Gastroesophageal sphincter (tissue), 4 donors: Measurements from ENCODE around the gene PSAPL1. TPM values are rescaled to one million over a fixed set of nuclear protein-coding genes. Genes with fewer than 3 reads are reported as not detected.

Source experiments
- ATAC-seq: fragments of 150-250 bp; one replicate; pipeline ENCODE4 v1.9.1; 2016; ENCODE audit warnings: mild to moderate bottlenecking, moderate library complexity
- H3K27ac ChIP-seq, 4 donors: fragments of 200-600 bp; sonication (generic) in 3 of 4; 1 replicate in 3 of 4; 2 replicates in 1 of 4; pipeline ENCODE4 v1.5.1; 2016 to 2019
- H3K27me3 ChIP-seq: fragments of 200-600 bp; sonication (generic); one replicate; pipeline ENCODE4 v1.5.1; 2019
- H3K36me3 ChIP-seq, 2 donors: fragments of 200-600 bp; sonication (generic); one replicate each; pipeline ENCODE4 v1.5.1; 2019; ENCODE audit warnings: control low read depth in 1 of 2
- H3K4me1 ChIP-seq, 3 donors: fragments of 200-600 bp; sonication (generic); 1 replicate in 2 of 3; 2 replicates in 1 of 3; pipeline ENCODE4 v1.5.1; 2016 to 2019; ENCODE audit warnings: control low read depth in 2 of 3
- H3K4me3 ChIP-seq, 2 donors: fragments of 200-600 bp; sonication (generic); one replicate each; pipeline ENCODE4 v1.5.1; 2019; ENCODE audit warnings: mild to moderate bottlenecking in 1 of 2, moderate library complexity in 1 of 2
- H3K9me3 ChIP-seq, 3 donors: fragments of 200-600 bp; sonication (generic); one replicate each; pipeline ENCODE4 v1.5.1; 2017 to 2019; ENCODE audit warnings: control low read depth in 2 of 3
- CTCF ChIP-seq, 4 experiments: fragments of 200-600 bp in 2 of 4; fragments of 450-650 bp in 2 of 4; sonication (generic) in 1 of 4; IDR thresholded peaks; one replicate each; pipeline ENCODE4 v1.5.1; 2017 to 2019; ENCODE audit warnings: antibody characterized with exemption in 4 of 4, mild to moderate bottlenecking in 2 of 4, moderate library complexity in 2 of 4
- EP300 ChIP-seq: sonication (generic); formaldehyde crosslinking; IDR thresholded peaks from one replicate; pipeline ENCODE4 v1.6.1; 2017; ENCODE audit warnings: antibody characterized with exemption, mild to moderate bottlenecking
- POLR2A ChIP-seq, 2 donors: fragments of 450-650 bp; IDR thresholded peaks; one replicate each; pipeline ENCODE4 v1.6.1; 2017; ENCODE audit warnings: antibody characterized with exemption in 2 of 2, mild to moderate bottlenecking in 2 of 2, moderate library complexity in 1 of 2
- POLR2AphosphoS5 ChIP-seq: sonication (generic); formaldehyde crosslinking; IDR thresholded peaks from one replicate; pipeline ENCODE4 v1.6.1; 2017; ENCODE audit warnings: antibody characterized with exemption
- WGBS, 2 donors: methylation state at CpG; one replicate each; pipeline ENCODE4 v1.1.5; 2018; ENCODE audit warnings: low coverage in 1 of 2; 5-methylcytosine and 5-hydroxymethylcytosine counted together
- total RNA-seq, 4 donors: library from RNA; depleted of rRNA; stranded (reverse); fragments of >200 nt; gene quantifications; one replicate each; pipeline ENCODE4 v1.1.0, GENCODE V29; 2016

Gene PSAPL1
- total RNA-seq, 4 donors from 2014 or later: 0.15 TPM; not detected in 3

- ATAC-seq: no peak
- Histone ChIP-seq H3K4me1 (peaks cover 0 to 5% (median 0%) of the 10 kb centered on the region in 3 donors), H3K4me3 (no peak overlapping the region), H3K27ac (no peak overlapping the region), H3K9me3 (no peaks in the 10 kb centered on the region), H3K27me3 (no peaks in the 10 kb centered on the region), H3K36me3 (no peaks in the 10 kb centered on the region)
- no peak for TF ChIP-seq CTCF (IDR thresholded peaks at IDR 0.05)
- no peak for TF ChIP-seq POLR2A (IDR thresholded peaks at IDR 0.05)
- TF ChIP-seq POLR2AphosphoS5: no peak
- no peak for TF ChIP-seq EP300
- 78% methylated on average over 6 of the region's 6 CpGs; no CpG with 5 or more reads in 1 of the 2 donors for WGBS, 2 donors
Measured at GRCh38 chr4:7387925-7388324, 46.8 kb downstream of the PSAPL1 start.

GRCh38 chr4:7384929-7385890 is 49.5 kb downstream of the PSAPL1 start:
- no peak overlapping the region for H3K27ac ChIP-seq
- no peaks in the 10 kb centered on the region for H3K27me3 ChIP-seq
- no peak for ATAC-seq
- H3K4me3 ChIP-seq: no peak overlapping the region
- no CpG with 5 or more reads among the region's 12 CpGs for WGBS, 2 donors
- H3K9me3 ChIP-seq: no peaks in the 10 kb centered on the region
- no peaks in the 10 kb centered on the region for H3K36me3 ChIP-seq
- H3K4me1 ChIP-seq: peaks cover 0 to 18% (median 9%) of the 10 kb centered on the region in 3 donors
- no peak for TF ChIP-seq CTCF (IDR thresholded peaks at IDR 0.05)
- TF ChIP-seq POLR2A (IDR thresholded peaks at IDR 0.05): no peak
- no peak for TF ChIP-seq EP300
- no peak for TF ChIP-seq POLR2AphosphoS5

GRCh38 chr4:7384003-7384928 is 50.5 kb downstream of the PSAPL1 start:
- ATAC-seq: no peak
- Histone ChIP-seq H3K36me3 (no peaks in the 10 kb centered on the region), H3K27me3 (no peaks in the 10 kb centered on the region), H3K4me1 (peaks cover 0 to 23% (median 9%) of the 10 kb centered on the region in 3 donors), H3K9me3 (no peaks in the 10 kb centered on the region), H3K27ac (no peak overlapping the region), H3K4me3 (no peak overlapping the region)
- TF ChIP-seq POLR2A (IDR thresholded peaks at IDR 0.05) (no peak), POLR2AphosphoS5 (no peak), CTCF (IDR thresholded peaks at IDR 0.05) (no peak), EP300 (no peak)
- WGBS, 2 donors: 83 to 88% methylated on average over 3 to 17 of the region's 28 CpGs

GRCh38 chr4:7383266-7383665 is 51.5 kb downstream of the PSAPL1 start:
- Histone ChIP-seq H3K4me1 (peaks cover 0 to 23% (median 9%) of the 10 kb centered on the region in 3 donors), H3K4me3 (no peak overlapping the region), H3K36me3 (no peaks in the 10 kb centered on the region), H3K9me3 (no peaks in the 10 kb centered on the region), H3K27me3 (no peaks in the 10 kb centered on the region), H3K27ac (no peak overlapping the region)
- ATAC-seq: no peak
- 57 to 81% methylated on average over 1 to 6 of the region's 8 CpGs for WGBS, 2 donors
- TF ChIP-seq POLR2A (IDR thresholded peaks at IDR 0.05) (no peak), EP300 (no peak), POLR2AphosphoS5 (no peak), CTCF (IDR thresholded peaks at IDR 0.05) (no peak)
